Left ventricle myocardium superior (tissue), 1 donor: ENCODE results near the gene PTPRH. TPM values are rescaled to one million over a fixed set of nuclear protein-coding genes. Genes with fewer than 3 reads are reported as not detected.

ENCODE experiments used
- ATAC-seq: fragments of 200-7000 bp; cut with Tn5 transposase; one replicate; pipeline ENCODE4 v1.9.1; 2020; ENCODE audit warnings: mild to moderate bottlenecking, moderate library complexity
- DNase-seq: peaks from one replicate; pipeline ENCODE4 v3.0.0-alpha.2; 2020
- intact Hi-C: fragments of 100-400 bp; cut with micrococcal nuclease; formaldehyde crosslinking; loops from one replicate; pipeline ENCODE4 v1.11.0; 2022
- microRNA-seq: library from miRNA; unstranded; fragments of <30 nt; microRNA quantifications from one replicate; pipeline ENCODE4 v1.2.0, GENCODE V29; 2020; ENCODE audit warnings: borderline number of aligned reads
- total RNA-seq: library from RNA; stranded (reverse); fragmentation: NEBNext Ultra II Directional; extraction: Animal tissue kit (Norgen Biotek cat#: 25700); gene quantifications from one replicate; pipeline ENCODE4 v1.2.1, GENCODE V29; 2021
- donor health status: DM: no; HTN: yes; CAD: no; lungs with severe emphysema.

PTPRH gene
- total RNA-seq, 1 donor from 2014 or later = 0.47 TPM

DNA sequence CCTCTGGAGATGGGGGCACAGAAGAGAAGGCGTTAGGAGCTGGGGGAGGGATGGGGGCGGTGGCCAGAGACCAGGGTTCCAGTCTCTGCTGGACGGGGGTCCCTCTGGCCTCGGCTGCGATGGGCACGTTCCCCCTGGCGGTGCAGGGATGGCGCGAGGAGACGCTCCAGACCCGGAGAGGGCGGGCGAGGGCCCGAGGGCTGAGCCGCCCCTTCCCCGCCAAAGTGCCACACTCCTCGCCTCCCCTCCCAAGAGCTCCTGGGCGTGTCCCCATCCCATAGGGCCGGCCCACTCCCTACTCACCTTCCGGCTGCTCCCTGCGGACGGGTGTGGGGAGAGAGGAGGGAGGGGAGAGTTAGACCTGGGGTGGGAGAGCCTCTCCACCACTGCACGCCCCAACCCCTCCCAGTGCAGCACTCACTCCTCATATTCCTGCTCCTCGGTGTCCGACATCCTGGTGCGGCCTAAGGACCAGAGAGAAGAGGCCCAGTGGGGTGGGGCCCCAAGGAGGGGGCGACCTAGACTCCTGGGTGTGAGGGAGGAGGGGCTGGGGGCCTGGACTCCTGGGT, 62.5 kb downstream of the PTPRH start:
- intact Hi-C loops = no loop called here
- ATAC-seq (peak; percentile 6), DNase-seq (no peak)

DNA sequence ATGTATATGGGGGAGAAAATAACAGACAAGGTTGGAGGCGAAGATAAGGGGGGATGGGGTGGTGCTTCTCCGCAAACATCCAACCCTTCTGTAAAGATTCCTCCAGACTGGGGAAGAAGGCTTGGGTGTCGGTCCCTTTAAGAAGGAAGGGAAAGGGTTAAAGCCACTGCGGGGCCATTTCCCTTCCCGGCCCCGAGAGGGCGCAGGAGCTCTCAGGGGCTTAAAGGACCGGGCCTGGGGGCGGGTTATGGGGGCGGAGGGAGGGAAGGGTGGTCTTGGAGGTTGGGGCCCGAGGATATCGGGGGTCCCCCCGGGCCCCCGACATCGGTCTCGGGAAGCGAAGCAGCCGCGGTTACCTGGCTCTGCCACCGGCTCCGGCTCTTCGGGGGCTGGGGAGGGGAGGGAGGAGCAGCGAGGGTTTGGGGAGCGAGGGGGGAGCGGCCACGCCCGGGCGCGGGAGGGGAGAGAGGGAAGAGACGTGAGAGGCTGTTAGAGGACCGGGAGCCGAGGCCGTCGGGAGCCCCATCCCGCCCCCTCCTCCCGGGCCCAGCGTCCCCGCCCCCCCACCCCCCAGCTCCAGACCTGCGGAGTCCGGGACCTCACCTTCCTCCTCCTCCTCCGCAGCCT, 63.1 kb downstream of the PTPRH start:
- intact Hi-C loops = no loop called here
- DNase-seq (no peak), ATAC-seq (no peak)

DNA sequence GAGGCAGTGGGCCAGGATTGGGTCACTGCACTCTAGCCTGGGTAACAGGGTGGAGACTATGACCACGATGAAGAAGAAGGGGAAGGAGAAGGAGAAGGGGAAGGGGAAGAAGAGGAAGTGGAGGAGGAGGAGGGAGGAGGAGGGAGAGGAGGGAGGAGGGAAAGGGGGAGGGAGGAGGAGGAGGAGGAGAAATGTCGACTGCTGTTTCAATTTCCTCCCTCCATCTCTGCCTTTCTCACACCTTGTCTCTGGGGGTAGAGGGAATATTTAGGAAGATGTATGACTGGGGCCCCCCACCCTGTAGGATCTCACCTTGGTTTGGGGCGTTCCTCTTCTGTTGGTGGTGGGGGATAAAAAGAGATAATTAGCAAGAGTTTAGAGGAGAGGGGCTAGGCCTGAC, 64.1 kb downstream of the PTPRH start:
- ATAC-seq = no peak
- intact Hi-C loops = no loop called here
- DNase-seq = no peak

DNA sequence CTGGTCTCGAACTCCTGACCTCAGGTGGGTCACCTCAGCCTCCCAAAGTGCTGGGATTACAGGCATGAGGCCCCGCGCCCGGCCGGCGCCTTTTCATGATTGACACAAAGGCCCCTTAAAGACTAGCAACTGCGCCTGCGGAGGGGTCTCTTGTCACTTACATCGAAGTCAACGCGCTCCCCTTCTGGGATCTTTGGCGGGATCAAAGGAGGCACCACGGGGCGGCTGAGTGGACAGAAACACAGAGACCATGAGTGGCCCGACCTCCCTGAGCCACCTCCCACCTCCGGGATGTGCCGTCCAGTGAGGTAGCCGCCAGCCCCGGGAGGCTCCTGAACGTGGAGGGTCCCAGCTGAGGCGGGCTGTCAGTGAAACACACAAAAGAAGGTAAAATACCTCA, 67.6 kb downstream of the PTPRH start:
- ATAC-seq = peak; percentile 5
- DNase-seq = no peak
- intact Hi-C loops = no loop called here

DNA sequence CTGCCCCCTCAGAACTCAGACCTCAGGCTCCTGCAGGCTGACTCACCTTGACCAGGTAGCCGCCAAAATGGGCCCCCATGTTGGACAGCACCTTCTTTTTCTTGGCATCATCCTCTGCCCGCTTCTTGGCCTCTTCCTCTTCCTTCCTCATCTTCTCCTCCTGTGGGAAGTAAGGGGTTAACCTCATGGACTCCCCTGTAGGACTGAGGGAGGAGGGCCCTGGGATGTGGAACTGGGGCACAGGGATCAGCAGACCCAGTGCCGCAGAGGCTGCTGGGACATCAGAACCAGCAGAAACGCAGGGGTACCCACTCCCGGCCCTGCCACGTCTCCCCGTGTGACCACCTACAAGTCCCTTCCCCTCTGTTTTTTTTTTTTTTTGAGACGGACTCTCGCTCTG, 71.4 kb downstream of the PTPRH start:
- intact Hi-C loops = no loop called here
- ATAC-seq (no peak), DNase-seq (no peak)

DNA sequence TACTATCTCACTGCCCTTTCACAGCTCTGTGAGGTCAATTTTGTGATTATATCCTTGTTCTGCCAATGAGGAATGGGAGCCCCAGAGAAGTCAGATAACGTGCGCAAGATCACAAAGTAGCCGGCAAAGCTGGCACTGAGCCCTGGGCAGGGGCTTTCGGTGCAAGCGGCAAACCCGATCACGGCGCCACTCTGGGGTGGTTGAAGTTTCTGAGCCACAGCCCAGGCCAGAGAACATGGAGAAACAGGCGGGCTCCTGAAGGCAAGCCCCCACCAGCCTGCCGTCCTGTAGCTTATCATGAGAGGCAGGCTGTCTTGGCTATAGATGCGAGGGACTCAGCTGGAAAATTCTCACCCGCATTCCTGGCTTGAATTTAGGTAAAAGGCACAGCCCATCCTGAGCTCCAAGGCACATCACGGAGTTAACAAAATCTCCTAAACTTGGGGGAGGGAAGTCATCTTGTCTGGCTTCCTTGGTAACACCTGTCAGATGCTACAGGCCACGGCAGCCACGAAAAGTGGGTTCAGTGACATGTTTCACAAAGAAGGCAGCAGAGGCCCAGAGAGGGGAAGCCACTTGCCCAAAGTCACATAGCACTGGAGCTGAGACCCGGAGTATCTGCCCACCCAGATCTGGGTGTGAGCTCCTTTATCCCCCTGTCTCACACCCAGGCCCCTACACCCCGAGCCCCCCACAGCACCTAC, 72.8 kb downstream of the PTPRH start:
- DNase-seq (no peak), ATAC-seq (no peak)
- intact Hi-C loops = no loop called here

DNA sequence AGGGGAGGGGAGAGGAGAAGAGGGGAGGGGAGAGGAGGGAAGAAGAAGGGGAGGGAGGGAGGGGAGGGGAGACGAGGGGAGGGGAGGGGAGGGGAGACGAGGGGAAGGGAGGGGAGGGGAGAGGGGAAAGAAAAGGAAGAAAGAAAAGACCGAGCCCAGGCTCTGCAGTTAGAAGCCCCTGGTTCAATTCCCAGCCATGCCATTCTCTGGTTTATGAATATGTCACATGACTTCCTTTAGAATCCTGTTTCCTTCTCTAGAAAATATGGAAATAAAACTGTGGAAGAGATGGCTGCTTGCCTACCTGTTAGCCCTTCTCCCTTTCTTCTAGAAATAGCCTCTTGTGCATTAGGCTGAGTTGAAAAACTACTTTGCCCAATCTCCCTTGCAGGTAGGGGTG, 74.6 kb downstream of the PTPRH start:
- intact Hi-C loops = no loop called here
- ATAC-seq (no peak), DNase-seq (no peak)

DNA sequence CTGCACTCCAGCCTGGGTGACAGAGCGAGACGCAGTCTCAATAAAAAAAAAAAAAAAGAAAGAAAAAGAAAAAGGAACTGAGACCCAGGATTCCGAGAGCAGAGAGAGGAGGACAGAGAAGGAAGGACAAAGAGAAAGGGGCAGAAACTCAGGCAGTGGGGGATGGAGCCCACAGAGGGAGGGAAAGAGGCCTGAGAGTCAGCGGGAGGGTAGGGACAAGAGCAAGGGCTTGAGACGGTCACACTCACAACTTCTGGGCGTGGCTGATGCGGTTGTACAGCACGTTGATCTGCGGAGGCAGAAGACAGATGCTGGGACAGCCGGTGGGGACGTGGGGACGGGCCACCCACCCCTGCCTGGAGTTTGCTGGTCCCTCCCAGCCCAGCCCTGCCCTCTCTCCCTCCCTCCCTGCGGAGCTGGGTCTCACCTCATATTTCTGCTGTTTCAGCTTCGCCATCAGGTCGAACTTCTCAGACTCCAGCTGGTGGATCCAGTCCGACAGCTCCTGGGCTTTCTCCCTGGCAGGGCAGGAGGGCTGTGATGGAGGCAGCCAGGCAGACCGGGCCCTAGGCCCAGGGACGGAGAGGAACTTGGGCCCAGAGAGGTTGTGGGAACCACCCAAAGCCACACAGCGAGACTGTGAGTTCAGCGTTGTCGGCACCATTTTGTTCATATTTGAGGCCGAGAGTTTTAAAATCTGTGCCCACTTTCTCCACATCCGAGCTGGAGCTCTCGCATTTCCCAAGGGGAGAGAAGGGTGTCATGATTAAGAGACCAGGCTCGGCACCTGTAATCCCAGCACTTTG, 75.5 kb downstream of the PTPRH start:
- intact Hi-C loops = no loop called here
- DNase-seq = no peak
- no peak for ATAC-seq

DNA sequence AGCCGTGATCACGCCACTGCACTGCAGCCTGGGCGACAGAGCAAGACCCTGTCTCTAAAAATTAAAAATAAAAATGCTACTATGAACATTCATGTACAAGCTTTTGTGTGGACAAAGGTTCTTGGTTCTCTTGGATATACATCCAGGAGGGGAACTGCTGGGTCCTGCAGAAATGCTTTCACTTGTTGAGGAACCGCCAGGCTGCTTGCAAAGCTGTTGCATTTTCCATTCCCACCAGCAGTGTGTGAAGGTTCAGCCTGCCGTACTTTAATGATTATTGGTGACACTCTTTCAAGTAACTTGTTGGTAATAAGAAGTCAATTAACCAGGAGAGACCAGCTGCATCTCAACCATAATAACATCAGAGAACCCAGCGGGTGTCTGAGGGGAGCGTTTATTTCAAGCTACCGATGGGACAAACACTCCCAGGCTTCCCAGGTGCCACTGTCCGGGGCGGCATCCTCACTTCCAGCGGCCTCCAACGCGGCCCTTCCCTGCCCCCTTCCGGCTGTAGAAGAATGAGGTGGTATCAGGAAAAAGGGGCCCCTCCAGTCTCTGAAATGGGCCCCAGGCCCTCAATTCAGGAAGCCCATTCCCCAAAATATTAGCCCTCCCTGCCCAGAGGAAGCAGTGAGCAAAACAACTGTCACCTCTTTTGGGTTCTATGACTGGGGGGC, 76.7 kb downstream of the PTPRH start:
- peak; percentile 9 for ATAC-seq
- DNase-seq = no peak
- intact Hi-C loops = no loop called here

DNA sequence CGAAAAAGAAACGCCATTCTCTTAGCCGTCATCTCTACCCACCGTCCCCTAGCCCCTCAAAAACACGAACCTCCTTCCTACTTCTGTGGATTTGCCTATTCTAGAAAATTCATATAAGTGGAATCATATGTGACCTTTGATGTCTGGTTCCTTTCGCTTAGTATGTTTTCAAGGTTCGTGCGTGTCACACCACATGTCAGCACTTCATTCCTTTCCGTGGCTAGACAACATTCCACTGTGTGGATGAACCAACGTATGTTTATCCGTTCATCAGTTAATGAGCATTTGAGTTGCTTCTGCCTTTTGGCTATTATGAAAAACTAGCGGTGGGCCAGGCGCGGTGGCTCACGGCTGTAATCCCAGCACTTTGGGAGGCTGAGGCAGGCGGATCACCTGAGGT, 77.9 kb downstream of the PTPRH start:
- ATAC-seq = no peak
- DNase-seq = no peak
- intact Hi-C loops = no loop called here

Small RNA genes within 50 kb of the gene (microRNA-seq; reads per million reads assigned to microRNA genes)
- gene MIR6802 (not detected), gene MIR6803 (not detected), gene MIR6804 (not detected)

Other genes starting within 250 kb of the PTPRH start
- gene NLRP2, start 243.1 kb downstream of the PTPRH start, total RNA-seq = 0.67 TPM
- not detected for gene GP6, start 171.2 kb downstream of the PTPRH start, total RNA-seq
- gene RDH13, start 146.4 kb downstream of the PTPRH start, total RNA-seq = 52.0 TPM
- 2.7 TPM for gene EPS8L1, start 133.6 kb downstream of the PTPRH start, total RNA-seq
- 141 TPM for gene PPP1R12C, start 91.9 kb downstream of the PTPRH start, total RNA-seq
- gene TNNT1, start 60.3 kb downstream of the PTPRH start, total RNA-seq = 50.2 TPM
- 5,071 TPM for gene TNNI3, start 51.8 kb downstream of the PTPRH start, total RNA-seq
- gene DNAAF3, start 42.9 kb downstream of the PTPRH start, total RNA-seq = 0.87 TPM
- gene SYT5, start 29.2 kb downstream of the PTPRH start, total RNA-seq = not detected
- 1.9 TPM for gene TMEM86B, start 19.3 kb upstream of the PTPRH start, total RNA-seq
- 39.2 TPM for gene PPP6R1, start 49.5 kb upstream of the PTPRH start, total RNA-seq
- 28.6 TPM for gene HSPBP1, start 70.6 kb upstream of the PTPRH start, total RNA-seq
- 1.9 TPM for gene BRSK1, start 74.5 kb upstream of the PTPRH start, total RNA-seq
- 1.2 TPM for gene TMEM150B, start 115.8 kb upstream of the PTPRH start, total RNA-seq
- 7.2 TPM for gene KMT5C, start 130.4 kb upstream of the PTPRH start, total RNA-seq
- gene COX6B2, start 145.2 kb upstream of the PTPRH start, total RNA-seq = not detected
- gene GARIN5B, start 153.8 kb upstream of the PTPRH start, total RNA-seq = not detected
- not detected for gene IL11, start 161.0 kb upstream of the PTPRH start, total RNA-seq
- gene TMEM190, start 167.3 kb upstream of the PTPRH start, total RNA-seq = not detected
- 0.25 TPM for gene TMEM238, start 174.8 kb upstream of the PTPRH start, total RNA-seq
- 557 TPM for gene RPL28, start 176.4 kb upstream of the PTPRH start, total RNA-seq
- 24.5 TPM for gene UBE2S, start 198.3 kb upstream of the PTPRH start, total RNA-seq
- gene SHISA7, start 233.8 kb upstream of the PTPRH start, total RNA-seq = not detected